NCI-H1694 treated with DMSO at 0.1 percent for 48 hours (cell line): ENCODE data around the gene PEPD.

Experiments
- DNase-seq: peaks from one replicate; lab custom pipeline; 2025; lab: John Stamatoyannopoulos, UW

The PEPD gene

GRCh38 chr19:33472691-33473652, 48.6 kb downstream of the PEPD start:
- no peak for DNase-seq

GRCh38 chr19:33472226-33472625, 49.4 kb downstream of the PEPD start:
- no peak for DNase-seq

GRCh38 chr19:33471111-33471996, 50.2 kb downstream of the PEPD start:
- no peak for DNase-seq

GRCh38 chr19:33470686-33471085, 50.9 kb downstream of the PEPD start:
- DNase-seq = no peak

- no peak for DNase-seq
Measured at GRCh38 chr19:33470040-33470330, 51.6 kb downstream of the PEPD start.

GRCh38 chr19:33469171-33470039, 52.2 kb downstream of the PEPD start:
- DNase-seq = no peak

GRCh38 chr19:33468361-33469170, 53.0 kb downstream of the PEPD start:
- no peak for DNase-seq

GRCh38 chr19:33467851-33468250, 53.7 kb downstream of the PEPD start:
- DNase-seq = no peak

- no peak for DNase-seq
Measured at GRCh38 chr19:33465834-33466233, 55.8 kb downstream of the PEPD start.

GRCh38 chr19:33465371-33465770, 56.2 kb downstream of the PEPD start:
- DNase-seq = no peak

- no peak for DNase-seq
Measured at GRCh38 chr19:33464733-33465115, 56.9 kb downstream of the PEPD start.

- no peak for DNase-seq
Measured at GRCh38 chr19:33464010-33464732, 57.4 kb downstream of the PEPD start.

GRCh38 chr19:33463199-33463598, 58.4 kb downstream of the PEPD start:
- DNase-seq = no peak

GRCh38 chr19:33462112-33462791, 59.3 kb downstream of the PEPD start:
- peak; percentile 35 for DNase-seq

GRCh38 chr19:33461256-33462111, 60.1 kb downstream of the PEPD start:
- DNase-seq = no peak

- no peak for DNase-seq
Measured at GRCh38 chr19:33460221-33460908, 61.2 kb downstream of the PEPD start.

- peak; percentile 85 for DNase-seq
Measured at GRCh38 chr19:33459222-33460090, 62.1 kb downstream of the PEPD start.
